WTC11 (cell line): ENCODE measurements around the gene MYO15A. TPM values are rescaled to one million over a fixed set of nuclear protein-coding genes. Genes with fewer than 3 reads are reported as not detected.

ENCODE experiments used
- ATAC-seq: fragments of 200-7000 bp; cut with Tn5 transposase; 2 replicates; pipeline ENCODE4 v1.10.0; 2021; ENCODE audit warnings: mild to moderate bottlenecking, moderate library complexity
- CTCF ChIA-PET: fragments of 300-600 bp; sonication (Branson Sonifier 250); formaldehyde crosslinking; loops from one replicate; lab custom pipeline; 2021; ENCODE audit warnings: antibody characterized with exemption; lab: Charles Lee
- POLR2A ChIA-PET: fragments of 350-600 bp; sonication (Branson Sonifier 250); formaldehyde crosslinking; loops from one replicate; lab custom pipeline; 2021; ENCODE audit warnings: antibody characterized with exemption; lab: Charles Lee
- DNase-seq: peaks from one replicate; pipeline ENCODE4 v3.0.0; 2021; ENCODE audit warnings: low spot score
- H3K27ac Mint-ChIP-seq: 2 replicates; pipeline ENCODE4 v1.8.0; 2021; ENCODE audit warnings: mixed read lengths
- H3K27me3 Mint-ChIP-seq: 2 replicates; pipeline ENCODE4 v1.8.0; 2021; ENCODE audit warnings: low read depth, mild to moderate bottlenecking, moderate library complexity, mixed read lengths
- H3K36me3 Mint-ChIP-seq: 2 replicates; pipeline ENCODE4 v1.8.0; 2021; ENCODE audit warnings: mixed read lengths
- H3K4me1 Mint-ChIP-seq: 2 replicates; pipeline ENCODE4 v1.8.0; 2022; ENCODE audit warnings: mixed read lengths
- H3K4me3 Mint-ChIP-seq: 2 replicates; pipeline ENCODE4 v1.8.0; 2021; ENCODE audit warnings: mild to moderate bottlenecking, moderate library complexity, mixed read lengths
- H3K9me3 Mint-ChIP-seq: 2 replicates; pipeline ENCODE4 v1.8.0; 2021; ENCODE audit warnings: mixed read lengths
- ATF1 ChIP-seq: sonication (generic); formaldehyde crosslinking; IDR thresholded peaks from 2 replicates; pipeline ENCODE4 v1.8.1; 2023; ENCODE audit warnings: mild to moderate bottlenecking, moderate library complexity, missing genetic modification reagents
- E2F4 ChIP-seq: sonication (generic); formaldehyde crosslinking; IDR thresholded peaks from 2 replicates; pipeline ENCODE4 v1.8.1; 2022; ENCODE audit warnings: low read depth, mild to moderate bottlenecking, moderate library complexity, missing genetic modification reagents, borderline replicate concordance
- ELF4 ChIP-seq: sonication (generic); formaldehyde crosslinking; IDR thresholded peaks from 2 replicates; pipeline ENCODE4 v1.8.1; 2022; ENCODE audit warnings: low read depth, mild to moderate bottlenecking, moderate library complexity, missing genetic modification reagents
- ERG ChIP-seq: fragments of 250-450 bp; sonication (Bioruptor Pico); IDR thresholded peaks from 2 replicates; pipeline ENCODE4 v1.8.0; 2021; ENCODE audit warnings: mild to moderate bottlenecking
- ETV6 ChIP-seq: sonication (generic); formaldehyde crosslinking; IDR thresholded peaks from 2 replicates; pipeline ENCODE4 v1.8.1; 2022; ENCODE audit warnings: mild to moderate bottlenecking, missing genetic modification reagents
- FOXK1 ChIP-seq: sonication (generic); formaldehyde crosslinking; IDR thresholded peaks from 2 replicates; pipeline ENCODE4 v1.8.0; 2022; ENCODE audit warnings: mild to moderate bottlenecking, moderate library complexity, missing genetic modification reagents
- IRF2 ChIP-seq: sonication (generic); formaldehyde crosslinking; IDR thresholded peaks from 2 replicates; pipeline ENCODE4 v1.8.0; 2022; ENCODE audit warnings: low read depth, missing genetic modification reagents, borderline replicate concordance
- JAZF1 ChIP-seq: fragments of 250-450 bp; sonication (Bioruptor Pico); IDR thresholded peaks from 2 replicates; pipeline ENCODE4 v1.9.0; 2021; ENCODE audit warnings: moderate library complexity, mild to moderate bottlenecking, inconsistent platforms
- JUN ChIP-seq: sonication (generic); formaldehyde crosslinking; IDR thresholded peaks from 2 replicates; pipeline ENCODE4 v1.8.0; 2023; ENCODE audit warnings: mild to moderate bottlenecking, missing genetic modification reagents
- MXD4 ChIP-seq: fragments of 250-450 bp; sonication (Bioruptor Pico); IDR thresholded peaks from 2 replicates; pipeline ENCODE4 v1.8.0; 2021; ENCODE audit warnings: mild to moderate bottlenecking, moderate library complexity, borderline replicate concordance
- NFATC4 ChIP-seq: fragments of 250-450 bp; sonication (Bioruptor Pico); IDR thresholded peaks from 2 replicates; pipeline ENCODE4 v1.9.0; 2021; ENCODE audit warnings: mild to moderate bottlenecking
- PRRX2 ChIP-seq: fragments of 250-450 bp; sonication (Bioruptor Pico); IDR thresholded peaks from 2 replicates; pipeline ENCODE4 v1.8.0; 2021; ENCODE audit warnings: mild to moderate bottlenecking
- RELA ChIP-seq: sonication (generic); formaldehyde crosslinking; IDR thresholded peaks from 2 replicates; pipeline ENCODE4 v1.8.1; 2022; ENCODE audit warnings: missing genetic modification reagents, mild to moderate bottlenecking, borderline replicate concordance
- ZBTB21 ChIP-seq: sonication (generic); formaldehyde crosslinking; IDR thresholded peaks from 2 replicates; pipeline ENCODE4 v1.8.1; 2023; ENCODE audit warnings: mild to moderate bottlenecking, missing genetic modification reagents, borderline replicate concordance
- ZNF121 ChIP-seq: sonication (generic); formaldehyde crosslinking; IDR thresholded peaks from 2 replicates; pipeline ENCODE4 v1.8.0; 2023; ENCODE audit warnings: missing genetic modification reagents
- ZNF532 ChIP-seq: fragments of 250-450 bp; sonication (Bioruptor Pico); IDR thresholded peaks from 2 replicates; pipeline ENCODE4 v1.9.0; 2021; ENCODE audit warnings: mild to moderate bottlenecking, borderline replicate concordance
- total RNA-seq: library from RNA; stranded (reverse); gene quantifications from 3 replicates; pipeline ENCODE4 v1.2.3, GENCODE V29; 2021
- TF ChIP-seq, protein P1 (sequence below): sonication (generic); formaldehyde crosslinking; IDR thresholded peaks from 2 replicates; pipeline ENCODE4 v1.8.0; 2022; ENCODE audit warnings: mild to moderate bottlenecking, missing genetic modification reagents
- TF ChIP-seq, protein P2 (sequence below): sonication (generic); formaldehyde crosslinking; conservative IDR thresholded peaks from 2 replicates; pipeline ENCODE4 v1.8.1; 2022; ENCODE audit warnings: mild to moderate bottlenecking, missing genetic modification reagents
- TF ChIP-seq, protein P3 (sequence below): sonication (generic); formaldehyde crosslinking; IDR thresholded peaks from 2 replicates; pipeline ENCODE4 v1.8.0; 2023; ENCODE audit warnings: missing genetic modification reagents, mild to moderate bottlenecking, borderline replicate concordance
- TF ChIP-seq, protein P4 (sequence below): sonication (generic); formaldehyde crosslinking; IDR thresholded peaks from 2 replicates; pipeline ENCODE4 v1.8.0; 2022; ENCODE audit warnings: mild to moderate bottlenecking, missing genetic modification reagents
- TF ChIP-seq, protein P5 (sequence below): fragments of 250-450 bp; sonication (Bioruptor Pico); IDR thresholded peaks from 2 replicates; pipeline ENCODE4 v1.9.0; 2021; ENCODE audit warnings: mild to moderate bottlenecking

Gene MYO15A
- total RNA-seq, 1 experiment from 2014 or later = 2.6 TPM

GRCh38 chr17:18105595-18105994, 3.0 kb upstream of the MYO15A start (continued):
- TF ChIP-seq IRF2 (CRISPR knock-in tag) = no peak
- no peak for TF ChIP-seq ELF4
- TF ChIP-seq NFATC4 (CRISPR knock-in tag) = no peak
- TF ChIP-seq, protein P1, sequence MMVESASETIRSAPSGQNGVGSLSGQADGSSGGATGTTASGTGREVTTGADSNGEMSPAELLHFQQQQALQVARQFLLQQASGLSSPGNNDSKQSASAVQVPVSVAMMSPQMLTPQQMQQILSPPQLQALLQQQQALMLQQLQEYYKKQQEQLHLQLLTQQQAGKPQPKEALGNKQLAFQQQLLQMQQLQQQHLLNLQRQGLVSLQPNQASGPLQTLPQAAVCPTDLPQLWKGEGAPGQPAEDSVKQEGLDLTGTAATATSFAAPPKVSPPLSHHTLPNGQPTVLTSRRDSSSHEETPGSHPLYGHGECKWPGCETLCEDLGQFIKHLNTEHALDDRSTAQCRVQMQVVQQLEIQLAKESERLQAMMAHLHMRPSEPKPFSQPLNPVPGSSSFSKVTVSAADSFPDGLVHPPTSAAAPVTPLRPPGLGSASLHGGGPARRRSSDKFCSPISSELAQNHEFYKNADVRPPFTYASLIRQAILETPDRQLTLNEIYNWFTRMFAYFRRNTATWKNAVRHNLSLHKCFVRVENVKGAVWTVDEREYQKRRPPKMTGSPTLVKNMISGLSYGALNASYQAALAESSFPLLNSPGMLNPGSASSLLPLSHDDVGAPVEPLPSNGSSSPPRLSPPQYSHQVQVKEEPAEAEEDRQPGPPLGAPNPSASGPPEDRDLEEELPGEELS = no peak
- TF ChIP-seq ZBTB21 (CRISPR knock-in tag) = no peak
- TF ChIP-seq PRRX2 (CRISPR knock-in tag) = no peak
- TF ChIP-seq JUN (CRISPR knock-in tag) = no peak
- no peak for TF ChIP-seq E2F4 (CRISPR knock-in tag)
- TF ChIP-seq, protein P2, sequence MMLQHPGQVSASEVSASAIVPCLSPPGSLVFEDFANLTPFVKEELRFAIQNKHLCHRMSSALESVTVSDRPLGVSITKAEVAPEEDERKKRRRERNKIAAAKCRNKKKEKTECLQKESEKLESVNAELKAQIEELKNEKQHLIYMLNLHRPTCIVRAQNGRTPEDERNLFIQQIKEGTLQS (CRISPR knock-in tag) = no peak
- TF ChIP-seq, protein P3, sequence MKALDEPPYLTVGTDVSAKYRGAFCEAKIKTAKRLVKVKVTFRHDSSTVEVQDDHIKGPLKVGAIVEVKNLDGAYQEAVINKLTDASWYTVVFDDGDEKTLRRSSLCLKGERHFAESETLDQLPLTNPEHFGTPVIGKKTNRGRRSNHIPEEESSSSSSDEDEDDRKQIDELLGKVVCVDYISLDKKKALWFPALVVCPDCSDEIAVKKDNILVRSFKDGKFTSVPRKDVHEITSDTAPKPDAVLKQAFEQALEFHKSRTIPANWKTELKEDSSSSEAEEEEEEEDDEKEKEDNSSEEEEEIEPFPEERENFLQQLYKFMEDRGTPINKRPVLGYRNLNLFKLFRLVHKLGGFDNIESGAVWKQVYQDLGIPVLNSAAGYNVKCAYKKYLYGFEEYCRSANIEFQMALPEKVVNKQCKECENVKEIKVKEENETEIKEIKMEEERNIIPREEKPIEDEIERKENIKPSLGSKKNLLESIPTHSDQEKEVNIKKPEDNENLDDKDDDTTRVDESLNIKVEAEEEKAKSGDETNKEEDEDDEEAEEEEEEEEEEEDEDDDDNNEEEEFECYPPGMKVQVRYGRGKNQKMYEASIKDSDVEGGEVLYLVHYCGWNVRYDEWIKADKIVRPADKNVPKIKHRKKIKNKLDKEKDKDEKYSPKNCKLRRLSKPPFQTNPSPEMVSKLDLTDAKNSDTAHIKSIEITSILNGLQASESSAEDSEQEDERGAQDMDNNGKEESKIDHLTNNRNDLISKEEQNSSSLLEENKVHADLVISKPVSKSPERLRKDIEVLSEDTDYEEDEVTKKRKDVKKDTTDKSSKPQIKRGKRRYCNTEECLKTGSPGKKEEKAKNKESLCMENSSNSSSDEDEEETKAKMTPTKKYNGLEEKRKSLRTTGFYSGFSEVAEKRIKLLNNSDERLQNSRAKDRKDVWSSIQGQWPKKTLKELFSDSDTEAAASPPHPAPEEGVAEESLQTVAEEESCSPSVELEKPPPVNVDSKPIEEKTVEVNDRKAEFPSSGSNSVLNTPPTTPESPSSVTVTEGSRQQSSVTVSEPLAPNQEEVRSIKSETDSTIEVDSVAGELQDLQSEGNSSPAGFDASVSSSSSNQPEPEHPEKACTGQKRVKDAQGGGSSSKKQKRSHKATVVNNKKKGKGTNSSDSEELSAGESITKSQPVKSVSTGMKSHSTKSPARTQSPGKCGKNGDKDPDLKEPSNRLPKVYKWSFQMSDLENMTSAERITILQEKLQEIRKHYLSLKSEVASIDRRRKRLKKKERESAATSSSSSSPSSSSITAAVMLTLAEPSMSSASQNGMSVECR (CRISPR knock-in tag) = no peak
- TF ChIP-seq FOXK1 = no peak

DNA sequence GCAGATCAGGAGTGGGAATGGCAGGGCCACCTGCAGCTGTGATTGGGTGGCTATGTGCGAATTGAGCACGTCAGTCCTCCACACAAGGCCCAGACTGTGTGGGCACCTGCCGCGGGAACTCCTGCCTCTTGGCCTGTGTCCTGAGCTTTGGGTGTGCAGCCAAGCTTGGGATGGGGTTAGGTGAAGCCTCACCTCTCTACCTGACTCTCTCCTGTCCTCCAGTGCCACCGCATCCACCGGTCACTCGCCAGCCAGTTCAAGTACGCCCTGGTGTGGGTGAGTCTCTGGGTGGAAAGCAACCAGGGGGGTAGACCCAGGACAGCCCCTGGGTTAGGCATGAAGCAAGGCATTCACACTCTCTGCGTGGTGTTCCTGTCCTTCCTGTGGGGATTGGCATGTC, 2.3 kb upstream of the MYO15A start:
- ATAC-seq (no peak), DNase-seq (no peak)
- CTCF ChIA-PET = no interaction called here
- Mint-ChIP-seq H3K36me3 (peaks cover 6% of the 10 kb centered on the region; the same call in 1 of the 2 replicates), H3K27me3 (no peaks in the 10 kb centered on the region), H3K27ac (no peak overlapping the region), H3K9me3 (no peaks in the 10 kb centered on the region), H3K4me3 (no peak overlapping the region), H3K4me1 (no peaks in the 10 kb centered on the region)
- POLR2A ChIA-PET = no interaction called here
- TF ChIP-seq MXD4 (CRISPR knock-in tag) (no peak), JAZF1 (CRISPR knock-in tag) (no peak), PRRX2 (CRISPR knock-in tag) (no peak), ETV6 (CRISPR knock-in tag) (no peak), ERG (no peak), ZNF532 (CRISPR knock-in tag) (no peak), ATF1 (CRISPR knock-in tag) (no peak), RELA (CRISPR knock-in tag) (no peak), ZNF121 (no peak)
- TF ChIP-seq, protein P4, sequence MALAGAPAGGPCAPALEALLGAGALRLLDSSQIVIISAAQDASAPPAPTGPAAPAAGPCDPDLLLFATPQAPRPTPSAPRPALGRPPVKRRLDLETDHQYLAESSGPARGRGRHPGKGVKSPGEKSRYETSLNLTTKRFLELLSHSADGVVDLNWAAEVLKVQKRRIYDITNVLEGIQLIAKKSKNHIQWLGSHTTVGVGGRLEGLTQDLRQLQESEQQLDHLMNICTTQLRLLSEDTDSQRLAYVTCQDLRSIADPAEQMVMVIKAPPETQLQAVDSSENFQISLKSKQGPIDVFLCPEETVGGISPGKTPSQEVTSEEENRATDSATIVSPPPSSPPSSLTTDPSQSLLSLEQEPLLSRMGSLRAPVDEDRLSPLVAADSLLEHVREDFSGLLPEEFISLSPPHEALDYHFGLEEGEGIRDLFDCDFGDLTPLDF (CRISPR knock-in tag) = no peak
- TF ChIP-seq, protein P2 (CRISPR knock-in tag) = no peak
- TF ChIP-seq, protein P5, sequence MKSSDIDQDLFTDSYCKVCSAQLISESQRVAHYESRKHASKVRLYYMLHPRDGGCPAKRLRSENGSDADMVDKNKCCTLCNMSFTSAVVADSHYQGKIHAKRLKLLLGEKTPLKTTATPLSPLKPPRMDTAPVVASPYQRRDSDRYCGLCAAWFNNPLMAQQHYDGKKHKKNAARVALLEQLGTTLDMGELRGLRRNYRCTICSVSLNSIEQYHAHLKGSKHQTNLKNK (CRISPR knock-in tag) = no peak
